NCI-H345 treated with DMSO at 0.1 percent for 48 hours (cell line): ENCODE measurements around the gene ZDHHC9.

Experiments
- DNase-seq: peaks from one replicate; lab custom pipeline; 2025; ENCODE audit not compliant: unreplicated experiment; lab: John Stamatoyannopoulos, UW

ZDHHC9 gene

GRCh38 chrX:129787336-129788055 lies 56.2 kb downstream of the ZDHHC9 start:
- no peak for DNase-seq

- DNase-seq, result no peak
Observed at GRCh38 chrX:129786210-129786651, 57.5 kb downstream of the ZDHHC9 start.

GRCh38 chrX:129785160-129785947 lies 58.3 kb downstream of the ZDHHC9 start:
- no peak for DNase-seq

- no peak for DNase-seq
Observed at GRCh38 chrX:129784371-129784770, 59.3 kb downstream of the ZDHHC9 start.

DNA sequence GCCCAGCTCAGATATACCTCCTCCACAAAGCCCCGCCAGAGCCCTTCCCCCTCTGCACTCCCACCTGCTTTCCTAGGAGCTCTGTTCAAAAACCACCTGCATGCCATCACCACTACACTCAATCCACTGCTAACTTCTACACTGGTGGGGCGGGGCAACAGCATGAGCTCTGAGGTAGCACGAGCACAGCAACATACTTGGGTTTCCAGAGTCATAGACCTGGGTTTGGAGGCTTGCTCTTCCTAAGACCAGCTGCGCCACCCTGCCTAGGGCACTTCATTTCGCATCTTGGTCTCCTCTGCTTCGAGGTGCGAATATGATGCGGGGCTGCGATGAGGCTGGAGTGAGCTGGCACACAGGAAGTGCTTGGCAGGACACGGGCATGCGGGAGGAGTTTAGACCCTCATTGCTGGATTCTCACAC lies 60.4 kb downstream of the ZDHHC9 start:
- no peak for DNase-seq

GRCh38 chrX:129782706-129783105 lies 61.0 kb downstream of the ZDHHC9 start:
- DNase-seq, result no peak

DNA sequence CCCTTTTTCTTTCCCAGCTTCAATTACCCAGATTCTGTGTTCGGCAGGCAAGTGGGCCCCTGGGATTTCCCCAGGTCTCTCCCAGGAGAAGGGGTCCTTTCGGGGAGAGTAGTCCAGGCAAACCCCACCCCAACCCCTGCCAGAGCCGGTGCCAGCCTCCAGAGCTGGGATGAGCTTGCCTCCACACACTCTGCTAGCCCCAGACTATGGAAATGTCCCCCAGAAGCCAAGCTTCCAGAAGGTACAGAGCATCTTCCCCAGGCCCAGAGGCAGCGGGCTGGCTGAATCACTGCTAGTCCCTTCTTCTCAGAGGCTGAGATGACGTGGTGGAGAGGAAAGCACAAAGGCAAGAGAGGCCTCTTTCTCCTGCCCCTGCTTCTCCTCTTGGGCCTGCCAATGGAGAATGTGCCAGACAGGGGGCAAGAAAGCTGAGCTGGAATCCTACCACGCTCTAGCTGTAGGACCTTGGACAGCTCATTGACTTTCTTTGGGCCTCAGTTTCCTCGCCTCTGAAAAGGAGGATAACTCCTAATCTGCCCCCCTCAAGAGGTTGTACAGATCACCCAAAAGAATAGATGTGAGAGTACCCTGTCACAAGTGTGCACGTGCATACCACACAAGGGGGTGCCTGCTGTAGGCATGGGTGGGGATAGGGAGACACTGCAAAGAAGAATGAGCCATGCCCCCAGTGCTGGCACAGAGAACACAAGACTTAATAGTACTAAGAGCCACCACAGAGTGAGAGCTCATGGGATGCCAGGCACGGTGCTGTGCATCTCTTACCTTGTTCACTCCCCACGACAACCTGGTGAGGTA lies 61.8 kb downstream of the ZDHHC9 start:
- DNase-seq, result no peak

DNA sequence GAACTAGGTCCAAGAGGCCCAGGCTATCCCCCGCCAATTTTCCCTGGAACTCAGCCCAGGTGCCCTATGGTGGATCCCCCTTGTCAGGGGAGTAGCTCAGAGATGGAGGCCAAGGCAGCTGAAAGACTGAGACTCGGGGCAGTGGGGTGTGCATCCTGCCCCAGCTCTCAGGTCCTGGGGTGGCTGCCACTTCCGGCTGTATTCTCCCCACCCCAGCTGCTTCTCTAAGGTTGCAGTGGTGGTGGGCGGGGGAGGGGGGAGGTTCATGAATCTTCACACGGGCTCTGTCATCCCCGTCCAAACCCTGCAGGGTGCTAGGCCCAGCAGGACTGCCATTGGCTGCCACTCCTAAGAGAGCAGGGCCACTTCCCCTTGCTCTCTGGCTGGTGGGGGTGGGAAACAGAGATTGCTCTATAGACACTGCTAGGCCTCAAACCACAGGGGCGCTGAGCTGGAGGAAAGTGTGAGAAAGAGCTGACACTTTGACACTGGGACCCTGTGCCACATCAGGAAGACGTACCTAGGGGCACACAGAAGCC lies 62.5 kb downstream of the ZDHHC9 start:
- DNase-seq, result no peak

GRCh38 chrX:129780441-129781105 lies 63.1 kb downstream of the ZDHHC9 start:
- DNase-seq, result no peak

GRCh38 chrX:129779747-129780146 lies 63.9 kb downstream of the ZDHHC9 start, which contains the start of gene SASH3:
TSS of gene SASH3 (plus strand) at chrX:129779949. CDS start at chrX:129780098, 149 bp downstream.
- DNase-seq, result no peak

DNA sequence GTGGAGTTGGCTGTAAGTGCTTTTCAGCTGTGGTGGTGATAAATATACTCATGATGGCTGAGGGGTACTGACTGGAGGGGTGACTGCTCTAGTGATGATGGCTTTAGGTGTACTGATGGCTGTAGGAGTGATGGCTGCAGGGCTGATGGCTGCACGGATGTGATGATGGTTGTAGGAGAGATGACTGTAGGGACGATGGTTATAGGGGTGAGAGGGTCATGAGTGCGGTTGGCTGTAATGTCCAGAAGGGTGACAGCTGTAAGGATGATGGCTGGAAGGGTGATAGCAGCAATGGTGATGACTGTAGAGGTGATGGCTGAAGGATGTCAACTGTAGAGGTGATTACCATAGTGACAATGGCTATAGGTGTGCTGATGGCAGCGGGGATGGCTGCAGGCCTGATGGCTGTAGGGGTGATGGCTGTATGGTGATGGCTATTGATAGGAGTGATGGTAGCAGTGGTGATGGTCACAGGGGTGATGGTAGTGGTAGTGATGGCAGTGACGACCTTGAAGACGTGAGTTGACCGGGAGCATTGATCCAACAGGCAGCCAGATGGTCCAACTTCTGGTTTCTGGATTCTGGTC lies 64.5 kb downstream of the ZDHHC9 start:
- DNase-seq, result no peak

DNA sequence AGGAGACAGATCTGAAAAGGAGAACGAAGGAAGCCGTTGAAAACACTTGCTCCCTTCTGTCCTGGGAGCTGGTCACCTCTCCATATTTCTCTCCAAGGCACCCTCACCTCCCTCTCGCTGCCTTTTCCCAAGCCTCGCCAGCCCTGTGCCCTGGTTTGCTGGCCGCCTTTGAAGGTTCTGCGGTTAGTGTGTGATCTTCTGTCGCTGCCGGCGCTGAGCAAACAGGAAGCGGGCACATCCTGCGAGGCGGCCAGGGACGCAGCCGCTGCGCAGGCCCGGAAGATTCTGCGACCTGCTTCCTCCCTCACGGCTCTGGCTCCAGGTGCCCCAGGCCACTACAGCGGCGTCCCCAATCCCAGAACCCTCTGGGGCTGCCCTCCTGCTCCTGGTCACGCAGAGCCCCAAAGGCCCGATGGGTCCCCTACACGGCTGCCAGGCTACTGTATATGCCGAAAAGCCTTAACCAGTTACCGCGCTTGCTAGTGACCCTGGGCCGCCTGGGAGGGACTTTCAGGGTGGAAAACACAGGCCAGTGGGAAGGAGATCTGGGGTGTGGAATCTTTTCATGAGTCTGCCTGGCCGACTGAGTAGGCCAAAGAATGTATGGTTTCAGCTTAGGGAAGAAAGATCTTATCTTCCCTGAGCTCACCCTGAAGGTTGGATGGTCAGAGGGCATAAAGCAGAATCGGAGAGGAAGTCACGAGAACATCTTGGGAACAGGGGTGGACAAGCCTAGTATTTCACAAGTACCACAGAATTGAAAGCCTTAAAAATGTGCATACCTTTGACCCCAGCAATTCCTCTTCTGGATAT lies 66.3 kb downstream of the ZDHHC9 start:
- no peak for DNase-seq

DNA sequence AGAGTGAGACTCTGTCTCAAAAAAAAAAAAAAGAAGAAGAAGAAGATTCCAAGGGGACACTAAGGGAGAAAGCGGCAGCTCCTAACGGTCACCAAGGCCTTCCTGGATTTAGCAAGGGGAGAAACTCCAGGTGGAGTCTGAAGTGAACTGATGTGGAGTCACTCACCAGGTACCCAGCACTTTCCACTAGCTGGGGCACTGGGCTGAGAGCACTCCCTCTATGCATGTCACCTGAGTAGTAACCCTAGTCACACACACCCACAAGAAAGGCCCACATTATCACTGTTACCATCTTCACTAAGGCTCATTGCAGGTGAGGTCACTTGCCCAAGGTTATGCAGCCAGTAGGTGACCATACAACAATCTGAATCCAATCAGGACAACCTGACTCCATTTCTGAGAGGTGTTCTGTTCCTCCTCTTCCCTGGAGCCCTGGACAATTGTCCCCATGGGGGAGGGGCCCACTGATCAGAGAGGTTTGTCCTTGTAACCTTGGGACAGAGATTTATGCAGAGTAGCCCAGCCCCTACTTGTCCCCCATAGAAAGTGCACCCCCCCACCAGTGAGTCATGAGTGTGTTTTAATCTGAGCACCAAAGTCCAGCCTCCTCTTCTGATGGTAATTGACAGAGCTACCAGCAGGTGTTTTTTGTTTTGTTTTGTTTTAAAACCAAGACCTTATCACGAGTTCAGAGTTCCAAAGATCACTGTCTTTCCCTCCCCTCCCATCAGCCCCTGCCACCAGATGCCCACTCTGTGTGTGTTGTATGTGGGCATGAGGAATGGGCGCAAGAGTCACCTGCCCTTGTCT lies 69.8 kb downstream of the ZDHHC9 start:
- no peak for DNase-seq

DNA sequence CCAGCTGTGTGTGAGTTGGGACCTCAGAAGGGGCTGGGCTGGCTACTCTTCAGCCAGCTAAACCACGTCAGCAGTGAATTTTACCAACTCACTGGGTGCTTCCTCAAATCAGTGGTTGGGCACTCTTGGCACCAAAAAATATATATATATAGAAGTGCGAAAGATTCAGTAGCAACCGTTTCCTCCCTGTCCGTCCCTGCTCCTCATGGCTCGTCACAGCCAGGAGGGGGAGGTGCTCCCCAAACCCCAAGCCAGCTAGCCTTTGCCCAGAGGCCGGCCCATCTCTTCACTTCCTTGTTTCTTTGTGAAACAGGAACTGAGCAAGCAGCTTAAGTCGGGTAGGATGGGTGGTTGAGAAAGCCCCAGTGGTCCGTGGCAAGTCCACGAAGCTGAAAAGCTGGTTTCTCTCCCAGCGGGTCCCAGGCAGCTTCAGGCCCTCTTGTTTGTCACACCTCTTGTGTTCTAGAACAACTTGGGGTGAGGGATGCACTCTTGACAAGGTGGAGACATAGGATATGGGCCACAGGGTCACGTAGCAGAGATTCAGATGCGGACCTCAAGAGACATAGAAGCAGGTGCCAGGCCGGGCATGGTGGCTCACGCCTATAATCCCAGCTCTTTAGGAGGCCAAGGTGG lies 70.8 kb downstream of the ZDHHC9 start:
- no peak for DNase-seq

DNA sequence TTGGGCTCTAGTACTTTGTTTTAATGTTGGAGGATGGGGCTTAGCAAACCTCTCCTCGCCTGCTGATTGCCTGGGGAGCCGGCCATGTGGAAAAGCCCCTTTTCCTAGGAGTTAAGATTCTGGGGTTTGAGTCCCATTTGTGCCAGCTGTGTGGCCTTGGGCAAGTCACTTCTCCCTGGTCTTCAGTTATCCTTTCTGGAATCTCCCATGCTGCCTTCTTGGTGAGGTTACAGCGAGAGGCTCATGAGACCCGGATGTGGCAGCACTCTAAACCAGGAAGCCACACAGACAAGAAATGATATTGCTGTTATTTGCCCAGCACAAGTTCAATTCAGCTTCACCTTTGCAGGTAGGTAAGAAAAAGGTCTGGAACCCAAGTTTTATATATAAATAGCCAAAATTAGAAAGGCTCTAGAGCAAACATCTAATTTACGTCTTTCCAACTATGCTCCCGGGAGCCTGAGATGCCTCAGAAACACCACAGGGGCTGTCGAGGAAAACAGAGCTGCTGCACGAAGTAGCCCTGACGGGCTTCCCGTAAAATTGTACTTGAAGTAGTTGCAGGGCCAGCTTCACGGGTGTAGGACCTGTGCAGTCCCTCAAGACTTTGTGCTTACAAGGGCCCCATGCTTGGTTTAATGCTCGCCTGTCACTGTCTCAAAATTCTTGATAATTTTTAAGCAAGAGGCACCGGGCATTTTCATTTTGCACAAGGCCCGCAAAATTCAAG lies 72.3 kb downstream of the ZDHHC9 start:
- no peak for DNase-seq

GRCh38 chrX:129769467-129770154 lies 74.1 kb downstream of the ZDHHC9 start:
- no peak for DNase-seq
